Kidney epithelial cell (primary cell): ENCODE results near the gene CACNA2D1. TPM values are rescaled to one million over a fixed set of nuclear protein-coding genes. Genes with fewer than 3 reads are reported as not detected.

Source experiments
- DNase-seq: peaks from one replicate; pipeline ENCODE4 v3.0.0-alpha.2; 2010; ENCODE audit warnings: low read depth
- H3K27me3 ChIP-seq: 2 replicates; pipeline ENCODE4 v1.6.0; 2011; ENCODE audit warnings: low read length; ENCODE audit not compliant: control insufficient read depth, insufficient read depth
- H3K36me3 ChIP-seq: 2 replicates; pipeline ENCODE4 v1.5.1; 2011; ENCODE audit warnings: low read length; ENCODE audit not compliant: control insufficient read depth, insufficient read depth
- H3K4me3 ChIP-seq: 2 replicates; pipeline ENCODE4 v1.5.1; 2011; ENCODE audit warnings: low read depth, mild to moderate bottlenecking, control low read depth, low read length
- CTCF ChIP-seq: IDR thresholded peaks from 2 replicates; pipeline ENCODE4 v1.5.1; 2011; ENCODE audit warnings: mild to moderate bottlenecking, moderate library complexity, low read length, control low read depth, inconsistent platforms; ENCODE audit not compliant: insufficient read depth, poor library complexity, severe bottlenecking
- total RNA-seq: library from RNA; depleted of rRNA; stranded (reverse); fragments of >200 nt; gene quantifications from 2 replicates; pipeline ENCODE4 v1.2.3, GENCODE V29; 2015

CACNA2D1 gene
- total RNA-seq, 1 donor from 2014 or later = 5.9 TPM

- no peaks in the 10 kb centered on the region for H3K36me3 ChIP-seq
- TF ChIP-seq CTCF = no peak
- no peak overlapping the region for H3K4me3 ChIP-seq
- H3K27me3 ChIP-seq = no peaks in the 10 kb centered on the region
- no peak for DNase-seq
These were observed 95.3 kb downstream of the CACNA2D1 start for GRCh38 chr7:82348251-82348650.

- no peaks in the 10 kb centered on the region for H3K27me3 ChIP-seq
- no peak overlapping the region for H3K4me3 ChIP-seq
- H3K36me3 ChIP-seq = no peaks in the 10 kb centered on the region
- no peak for TF ChIP-seq CTCF
- no peak for DNase-seq
These were observed 95.8 kb downstream of the CACNA2D1 start for GRCh38 chr7:82347808-82348207.

- H3K36me3 ChIP-seq = no peaks in the 10 kb centered on the region
- no peak for DNase-seq
- no peaks in the 10 kb centered on the region for H3K27me3 ChIP-seq
- no peak overlapping the region for H3K4me3 ChIP-seq
- TF ChIP-seq CTCF = no peak
These were observed 97.7 kb downstream of the CACNA2D1 start for GRCh38 chr7:82345886-82346285.

GRCh38 chr7:82343716-82344115 is 99.9 kb downstream of the CACNA2D1 start:
- Histone ChIP-seq H3K4me3 (no peak overlapping the region), H3K27me3 (no peaks in the 10 kb centered on the region), H3K36me3 (no peaks in the 10 kb centered on the region)
- no peak for TF ChIP-seq CTCF
- DNase-seq = no peak

- DNase-seq = no peak
- H3K4me3 ChIP-seq = no peak overlapping the region
- H3K36me3 ChIP-seq = no peaks in the 10 kb centered on the region
- TF ChIP-seq CTCF = no peak
- no peaks in the 10 kb centered on the region for H3K27me3 ChIP-seq
These were observed 103.6 kb downstream of the CACNA2D1 start for GRCh38 chr7:82339958-82340357.

- DNase-seq = peak; percentile 14
- no peak overlapping the region for H3K4me3 ChIP-seq
- no peaks in the 10 kb centered on the region for H3K27me3 ChIP-seq
- TF ChIP-seq CTCF = no peak
- H3K36me3 ChIP-seq = no peaks in the 10 kb centered on the region
These were observed 107.7 kb downstream of the CACNA2D1 start for GRCh38 chr7:82335927-82336326.
